ENCODE results near the gene KCNJ2.

KCNJ2 gene

DNA sequence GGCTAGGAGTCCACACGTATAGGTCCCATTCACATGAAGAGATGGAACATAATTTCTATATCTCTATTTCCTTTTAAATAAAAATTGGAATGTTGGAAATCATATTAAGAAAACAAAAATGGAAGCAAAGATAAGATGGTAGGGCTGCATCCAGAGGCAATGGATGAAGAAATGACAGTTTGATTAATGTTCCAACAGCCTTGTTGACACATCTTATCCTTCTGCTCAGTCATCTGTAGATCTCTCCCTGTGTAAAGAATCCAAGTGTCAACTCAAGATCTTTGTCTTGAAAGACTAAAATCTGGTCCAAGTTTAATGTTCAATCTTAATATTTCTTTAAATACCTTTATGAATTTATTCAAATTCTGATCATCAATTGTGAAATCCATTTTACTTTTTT, 7.8 kb upstream of the KCNJ2 start:
- DNase-seq, result no peak

DNA sequence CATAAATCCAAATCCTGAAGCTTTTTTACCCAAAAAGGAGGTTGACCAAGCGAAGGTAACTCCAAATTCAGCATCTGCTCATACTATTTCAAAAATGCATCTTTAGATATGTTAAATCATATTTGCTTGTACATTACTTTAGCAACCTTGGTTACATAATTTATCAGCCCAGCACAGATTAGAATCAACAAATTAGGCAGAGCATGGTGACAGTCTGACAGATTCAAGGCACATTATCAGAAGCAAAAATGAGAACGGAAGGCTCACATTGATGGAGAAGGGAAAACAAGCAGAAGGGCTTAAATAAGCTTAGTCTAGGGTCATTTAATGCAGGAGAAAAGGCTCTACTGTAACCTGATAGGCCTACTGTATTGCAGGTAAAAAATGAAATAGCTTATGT, 3.9 kb upstream of the KCNJ2 start:
- no peak for DNase-seq

DNA sequence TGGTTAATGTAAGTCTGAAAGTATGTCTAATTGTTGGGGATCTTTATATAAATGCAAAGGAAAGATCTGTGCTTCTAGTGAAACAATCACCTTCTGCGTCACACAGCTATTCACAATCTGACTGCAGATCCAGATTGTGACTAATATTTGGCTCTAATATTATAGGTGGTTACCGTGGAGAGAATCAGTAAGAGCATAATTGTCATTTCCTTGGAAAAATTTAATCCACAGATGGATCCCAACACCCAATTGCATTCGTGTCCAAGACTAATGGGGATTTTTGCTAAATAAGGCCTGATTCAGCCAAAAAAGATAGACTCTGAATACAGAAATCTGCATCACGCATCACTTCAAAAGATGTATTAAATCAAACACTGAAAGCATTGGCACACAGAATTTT, 2.7 kb upstream of the KCNJ2 start:
- DNase-seq, result no peak

DNA sequence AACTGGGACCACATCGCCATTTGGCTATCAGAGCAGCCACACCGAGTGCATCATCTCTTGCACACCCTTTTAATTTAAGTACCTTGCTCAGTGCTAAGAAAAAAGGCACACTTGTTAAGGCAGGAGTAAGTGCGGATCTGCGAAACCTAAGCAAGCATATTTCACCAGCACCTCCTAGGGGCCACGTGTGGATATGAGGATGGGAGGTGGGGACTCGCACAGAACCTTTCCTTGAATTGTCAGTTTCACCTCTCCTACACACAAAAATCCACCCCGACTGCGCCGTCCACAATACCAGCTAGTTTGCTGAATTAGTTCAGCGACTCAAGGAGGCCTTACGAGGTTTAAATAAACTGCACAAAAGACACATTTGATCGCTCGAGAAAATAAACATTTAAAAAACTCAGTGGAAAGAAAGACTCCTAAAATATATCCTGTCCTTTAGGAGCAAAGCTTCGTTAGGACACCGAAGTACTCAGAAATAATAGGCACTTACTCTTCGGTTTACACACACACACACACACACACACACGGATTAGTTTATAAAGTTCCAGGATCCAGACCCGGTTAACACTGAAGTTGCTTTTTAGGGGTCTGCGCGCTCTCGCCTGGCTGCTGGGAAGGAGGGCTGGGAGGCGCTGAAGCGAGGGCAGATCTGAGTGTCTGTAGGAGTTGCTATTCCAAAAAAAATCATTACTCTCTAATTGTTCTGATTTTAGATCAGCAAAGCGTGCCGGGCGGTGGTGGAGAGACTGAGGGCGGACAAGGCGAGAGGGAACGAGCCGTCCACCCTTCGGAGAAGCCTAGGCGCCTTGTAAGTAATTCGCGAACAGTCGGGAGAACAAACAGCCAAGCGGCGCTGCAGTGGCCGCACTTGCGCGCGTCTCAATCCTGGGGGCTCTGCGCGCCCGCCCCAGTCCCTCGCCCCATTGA, 1.0 kb upstream of the KCNJ2 start:
- DNase-seq, result no peak

DNA sequence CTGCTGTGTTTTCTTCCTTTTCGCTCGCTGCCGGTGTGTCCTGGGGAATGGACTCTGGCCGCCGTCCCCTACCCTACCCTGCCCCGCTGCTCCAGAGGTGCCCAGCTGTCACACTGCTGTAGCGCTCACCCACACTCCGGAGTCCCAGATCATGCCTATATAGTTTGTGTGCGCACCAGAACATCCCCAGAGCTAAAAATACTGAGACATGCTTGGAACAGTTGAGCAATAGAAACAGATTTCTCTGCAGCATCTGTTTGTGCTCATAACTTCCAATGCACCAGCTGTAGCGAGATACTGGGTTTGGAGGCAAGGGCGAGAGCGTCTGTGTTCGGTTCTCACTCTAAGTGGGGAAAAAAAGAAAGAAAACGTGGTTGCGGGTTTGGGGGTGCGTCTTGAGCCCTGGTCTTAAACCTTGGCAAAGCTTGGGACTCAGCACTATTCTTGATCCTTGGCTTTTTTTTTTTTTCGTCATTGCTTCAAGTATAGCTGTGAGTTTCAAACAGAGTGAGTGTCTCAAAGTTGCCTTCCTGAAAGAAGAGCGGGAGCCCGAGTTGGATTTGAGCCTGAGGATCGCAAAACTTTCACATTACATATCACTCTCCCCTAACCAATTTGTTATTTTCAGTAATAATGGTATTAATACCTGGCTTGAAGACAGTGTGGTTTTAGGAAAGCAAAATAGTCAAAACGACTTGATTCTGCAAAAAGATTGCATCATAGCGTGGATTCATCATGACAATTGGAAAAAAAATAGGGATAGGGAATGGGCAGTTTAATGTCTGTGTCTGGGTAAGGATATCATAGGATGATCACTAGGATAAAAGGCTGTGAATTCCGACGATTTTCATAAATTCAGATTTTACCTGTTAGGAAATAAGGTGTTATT, 621 bp downstream of the KCNJ2 start:
- no peak for DNase-seq

DNA sequence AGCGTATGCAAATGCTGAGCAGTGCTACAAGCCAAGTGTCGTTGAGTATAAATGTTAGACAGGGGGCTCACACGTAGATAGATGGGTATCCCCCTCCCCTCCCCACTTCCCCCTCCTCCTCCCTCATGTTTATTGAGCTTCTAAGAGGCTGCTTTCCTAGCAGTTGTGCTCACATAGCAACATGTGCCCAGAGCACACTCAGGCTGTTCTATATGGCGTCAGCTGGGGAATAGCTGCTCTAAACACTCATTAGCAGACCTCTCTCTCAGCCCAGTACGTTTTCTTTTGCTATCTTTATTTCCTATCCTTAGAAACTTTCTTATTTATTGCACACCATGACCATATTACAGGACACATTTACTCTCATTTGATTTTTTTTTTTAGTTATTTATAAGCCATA, 1.8 kb downstream of the KCNJ2 start:
- no peak for DNase-seq

DNA sequence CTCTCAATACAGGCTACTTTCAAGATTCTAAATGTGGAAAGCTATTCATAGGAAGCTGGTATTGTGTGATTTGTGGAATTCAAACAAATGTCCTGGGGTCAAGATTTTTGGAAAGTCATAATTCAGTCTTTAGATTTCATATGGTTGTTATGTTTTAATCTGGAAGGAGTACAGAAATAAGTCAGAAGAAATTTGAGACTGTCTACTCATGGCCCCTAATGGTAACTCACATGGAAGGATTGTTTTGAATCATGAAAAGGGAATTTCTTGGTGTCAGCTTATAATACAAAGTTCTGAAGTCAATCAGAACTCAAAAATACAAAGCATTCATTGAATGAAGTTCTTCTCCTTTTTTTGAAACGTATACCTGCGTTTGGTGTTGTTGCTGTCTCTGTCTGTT, 3.1 kb downstream of the KCNJ2 start:
- no peak for DNase-seq

DNA sequence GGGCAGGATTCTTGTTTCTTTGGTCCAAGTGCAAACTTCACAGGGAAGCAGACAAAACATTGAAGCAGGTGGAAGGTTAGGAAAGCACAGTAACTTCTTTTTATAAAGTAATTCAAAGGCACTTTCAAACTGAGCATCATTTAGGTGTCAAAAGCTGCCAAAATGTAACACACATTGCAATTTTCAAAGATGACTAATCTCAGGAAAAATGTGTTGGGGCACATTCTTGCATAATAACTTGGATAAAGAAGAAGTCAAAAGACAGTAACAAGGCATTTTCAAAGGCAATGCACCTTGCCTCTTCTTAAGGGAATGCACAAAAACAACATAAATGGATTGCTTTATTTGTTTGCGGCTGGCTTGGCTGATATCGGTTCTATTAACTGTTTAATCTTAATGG, 3.6 kb downstream of the KCNJ2 start:
- DNase-seq, result no peak

DNA sequence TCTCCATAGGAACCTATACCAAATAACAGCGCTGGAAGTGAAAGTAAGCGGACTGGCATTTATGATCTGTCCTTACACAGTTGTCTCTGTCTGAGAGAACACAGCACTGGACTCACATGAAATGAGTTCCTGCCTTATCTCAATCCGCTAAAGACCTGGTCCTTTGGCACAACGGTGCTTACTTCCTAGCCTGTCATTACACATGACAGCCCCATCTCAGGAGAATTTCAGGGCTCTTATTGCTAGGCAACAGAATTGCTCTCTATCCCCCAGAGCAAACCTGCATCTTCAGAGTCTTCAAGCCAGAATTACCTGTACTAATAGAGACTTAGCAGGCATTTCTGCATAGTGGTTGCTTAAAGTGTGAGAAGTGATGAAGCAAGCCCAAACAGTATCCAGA, 4.3 kb downstream of the KCNJ2 start:
- no peak for DNase-seq

DNA sequence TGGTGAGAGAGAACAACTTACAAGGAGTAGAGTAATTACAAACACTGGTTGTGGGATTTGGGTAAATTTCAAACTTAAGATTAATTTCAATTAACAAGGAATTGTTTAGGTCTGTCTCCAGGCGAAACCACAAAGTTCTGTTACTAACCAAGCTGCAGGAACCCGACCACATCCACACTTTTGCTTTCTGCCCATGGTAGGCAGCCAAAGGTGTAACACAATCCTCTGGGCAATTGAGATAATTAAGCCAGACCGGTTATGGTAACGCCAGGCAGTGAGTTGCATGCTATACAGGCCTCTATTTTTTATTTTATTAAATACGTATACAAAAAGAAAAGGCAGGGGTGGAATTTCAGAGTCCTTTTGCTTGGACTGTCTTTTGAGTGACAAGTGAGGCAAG, 12.0 kb downstream of the KCNJ2 start:
- no peak for DNase-seq

DNA sequence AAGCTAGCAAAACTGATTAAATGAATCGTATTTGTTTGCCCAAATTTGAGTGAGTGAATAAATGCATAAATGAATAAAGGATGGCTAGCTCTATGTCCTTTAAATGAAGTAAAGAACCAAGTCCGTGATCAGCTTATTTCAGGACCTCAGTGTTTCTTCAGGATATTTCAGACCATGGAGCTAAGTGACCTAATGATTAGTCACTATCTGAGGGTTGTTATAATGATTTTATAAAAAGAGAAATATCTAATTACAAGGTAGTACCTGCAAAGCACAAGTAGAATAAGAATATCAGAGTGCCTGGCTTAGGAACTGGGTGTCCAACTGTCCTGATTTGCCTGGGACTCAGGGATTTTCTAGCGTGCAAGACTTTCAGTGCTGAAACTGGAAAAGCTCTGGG, 12.5 kb downstream of the KCNJ2 start:
- no peak for DNase-seq

DNA sequence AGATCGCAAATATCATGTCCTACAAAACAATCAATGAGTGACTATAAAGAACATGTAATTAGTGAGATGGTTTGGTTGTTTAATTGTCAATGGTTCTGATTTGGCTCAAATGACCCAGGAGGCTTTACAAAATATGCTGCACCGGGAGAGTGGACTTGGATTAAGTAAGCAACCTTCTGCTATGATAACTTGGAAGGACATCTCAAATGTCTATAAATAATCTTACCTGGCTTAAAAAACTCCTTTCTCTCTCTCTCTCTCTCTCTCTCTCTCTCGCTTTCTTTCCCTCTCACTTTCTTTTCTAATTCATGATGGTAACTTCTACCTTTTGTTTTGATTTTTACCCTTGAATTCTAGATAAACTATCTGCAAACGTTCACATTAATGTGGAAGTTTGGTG, 14.2 kb downstream of the KCNJ2 start:
- DNase-seq, result no peak

DNA sequence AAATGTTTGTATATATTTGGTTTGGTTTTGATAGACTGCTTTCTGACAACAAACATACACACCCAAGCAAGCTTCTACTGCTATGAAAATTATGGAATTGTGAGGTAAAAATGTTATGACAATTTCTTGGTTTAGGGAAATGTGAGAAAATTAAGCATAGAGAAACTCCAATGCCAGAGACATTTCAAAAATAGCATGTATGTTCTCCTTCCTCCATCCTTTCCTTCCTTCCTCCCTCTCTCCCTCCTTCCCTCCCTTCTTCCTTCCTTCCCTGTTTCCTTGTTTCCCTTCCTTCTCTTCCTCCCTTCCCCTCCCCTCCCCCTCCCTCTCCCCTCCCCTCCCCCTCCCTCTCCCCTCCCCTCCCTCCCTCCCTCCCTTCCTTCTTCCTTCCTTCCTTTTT, 14.9 kb downstream of the KCNJ2 start:
- no peak for DNase-seq

DNA sequence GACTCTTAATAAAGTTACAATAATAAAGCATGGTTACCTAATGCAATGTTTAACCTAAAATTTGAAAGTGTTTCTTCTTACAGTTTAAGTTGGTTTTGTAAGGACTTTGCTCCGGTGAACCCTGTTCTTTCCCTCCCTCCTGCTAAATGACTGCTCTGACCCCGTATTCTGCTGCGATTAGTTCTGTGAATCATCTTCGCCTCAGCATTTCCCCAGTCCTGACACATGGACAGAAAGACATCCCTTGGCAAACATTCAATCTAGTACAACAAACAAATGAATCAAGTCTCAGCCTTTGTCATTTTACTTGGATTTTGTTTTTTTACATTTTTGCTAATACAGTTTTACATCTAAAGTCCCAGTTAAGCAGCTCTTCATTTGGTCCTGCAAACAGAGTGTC, 15.4 kb downstream of the KCNJ2 start:
- DNase-seq, result no peak

DNA sequence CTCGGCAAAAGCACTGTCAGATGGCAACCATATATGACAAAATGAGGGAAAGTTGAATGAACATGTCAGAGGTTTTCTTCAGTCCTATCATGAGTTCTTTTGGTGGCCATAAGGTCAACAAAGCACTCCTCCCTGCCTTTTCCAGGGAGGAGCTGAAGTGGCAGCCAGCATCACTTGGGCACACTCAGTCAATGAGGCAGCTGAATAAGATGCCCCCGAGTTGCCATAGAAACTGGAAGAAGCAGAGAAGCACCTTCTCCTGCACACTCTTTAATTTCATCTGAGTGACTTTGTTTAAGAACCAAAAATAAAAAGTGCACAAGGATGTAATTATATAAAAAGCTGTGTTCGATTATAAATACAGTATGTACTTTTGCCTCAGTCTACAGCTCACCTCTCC, 16.0 kb downstream of the KCNJ2 start:
- DNase-seq, result no peak

DNA sequence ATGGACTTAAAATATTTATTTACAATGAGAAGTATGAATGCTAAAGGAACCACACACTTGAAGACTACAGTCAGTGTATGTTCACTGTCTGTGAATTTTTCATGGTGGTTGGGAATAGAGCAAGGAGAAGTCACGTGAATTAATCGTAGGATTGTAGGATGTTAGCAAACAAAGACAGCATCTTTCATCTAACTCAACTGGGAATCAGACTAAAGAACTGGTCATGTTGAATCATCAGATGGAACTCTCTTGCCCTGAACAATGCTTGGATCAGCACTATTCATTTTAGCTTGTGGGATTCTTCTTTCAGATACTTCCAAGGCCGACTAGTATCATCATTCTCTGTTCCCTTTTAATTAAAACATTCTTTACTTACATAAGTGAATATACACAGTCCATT, 18.1 kb downstream of the KCNJ2 start:
- DNase-seq, result no peak

DNA sequence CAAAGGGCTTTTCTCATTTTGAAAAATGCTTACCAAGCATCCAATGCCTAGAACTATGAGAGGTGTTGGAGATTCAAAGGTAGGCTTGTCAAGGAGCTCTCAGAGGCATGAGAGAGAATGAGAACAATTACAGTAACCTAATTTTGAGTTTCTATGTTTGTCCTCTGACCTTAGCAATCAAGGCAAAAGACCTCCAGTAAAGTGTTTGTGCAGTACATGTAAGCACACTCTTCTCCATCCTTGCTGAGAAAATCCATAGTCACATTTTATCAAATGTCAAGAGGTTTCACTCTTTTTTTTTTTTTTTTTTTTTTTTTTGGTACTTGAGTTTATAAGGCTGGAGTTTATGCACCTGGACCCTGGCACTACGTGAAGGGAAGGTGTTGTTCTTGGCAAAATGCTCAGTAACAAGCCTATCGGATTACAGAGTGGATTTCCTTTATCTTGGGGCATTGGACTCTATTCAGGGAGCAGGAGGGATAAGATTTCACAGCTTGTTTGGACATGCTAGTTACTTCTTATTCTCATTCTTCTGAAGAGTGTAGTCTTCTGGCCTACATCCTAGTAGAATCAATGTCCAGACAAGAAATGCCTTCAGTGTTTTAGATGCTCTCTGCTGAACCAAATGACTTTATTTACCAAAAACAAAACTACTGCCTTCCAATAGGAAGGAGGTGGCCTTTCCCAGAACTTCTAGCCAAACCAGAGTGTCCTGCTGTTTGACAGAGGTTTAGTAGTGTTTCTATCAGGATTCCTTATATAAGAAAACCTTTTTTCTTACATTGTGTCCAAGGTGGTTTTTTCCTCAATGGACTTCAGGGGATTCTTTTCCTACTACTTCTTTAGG, 21.9 kb downstream of the KCNJ2 start:
- no peak for DNase-seq

DNA sequence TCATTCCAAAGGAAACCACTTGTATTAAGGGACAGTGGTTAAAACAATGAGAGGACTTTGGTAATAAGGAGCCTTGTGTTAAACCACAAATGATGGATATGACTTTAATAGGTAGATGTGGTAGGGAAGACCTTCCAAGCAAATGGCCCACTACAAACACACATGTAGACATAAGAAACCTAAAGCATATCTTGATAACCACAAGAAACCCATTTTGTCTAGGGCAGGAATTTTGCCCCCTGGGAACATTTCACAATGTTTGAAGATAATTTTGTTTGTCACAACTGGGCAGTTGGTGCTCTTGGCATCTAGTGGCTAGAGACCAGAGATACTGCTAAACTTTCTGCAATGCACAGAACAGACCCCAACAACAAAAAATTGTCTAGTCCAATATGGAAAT, 25.8 kb downstream of the KCNJ2 start:
- DNase-seq, result no peak

DNA sequence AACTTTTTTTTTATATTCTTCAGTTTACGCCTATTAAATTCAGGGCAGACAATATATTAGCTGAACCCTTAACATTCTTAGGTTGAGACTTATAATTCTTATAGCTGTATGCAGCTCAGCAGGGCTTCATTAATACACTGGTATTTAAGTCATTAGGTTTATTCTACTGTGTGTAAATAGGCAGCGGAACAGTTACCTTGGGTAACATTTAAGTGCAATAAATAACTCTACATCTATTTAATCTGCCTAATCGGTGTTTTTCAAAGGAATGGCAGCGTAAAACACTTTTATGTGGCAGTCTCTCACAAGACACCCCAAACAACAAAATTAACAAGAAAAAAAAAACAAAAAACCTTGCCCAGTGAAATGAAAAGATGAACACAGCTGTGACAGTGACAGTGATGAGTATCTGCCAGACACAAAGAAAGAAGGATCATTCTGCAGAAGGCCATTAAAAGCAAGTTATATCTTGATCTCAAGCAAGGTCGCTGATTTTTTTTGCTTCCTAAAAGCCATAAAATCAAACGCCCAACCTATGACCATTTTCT, 32.6 kb downstream of the KCNJ2 start:
- no peak for DNase-seq

DNA sequence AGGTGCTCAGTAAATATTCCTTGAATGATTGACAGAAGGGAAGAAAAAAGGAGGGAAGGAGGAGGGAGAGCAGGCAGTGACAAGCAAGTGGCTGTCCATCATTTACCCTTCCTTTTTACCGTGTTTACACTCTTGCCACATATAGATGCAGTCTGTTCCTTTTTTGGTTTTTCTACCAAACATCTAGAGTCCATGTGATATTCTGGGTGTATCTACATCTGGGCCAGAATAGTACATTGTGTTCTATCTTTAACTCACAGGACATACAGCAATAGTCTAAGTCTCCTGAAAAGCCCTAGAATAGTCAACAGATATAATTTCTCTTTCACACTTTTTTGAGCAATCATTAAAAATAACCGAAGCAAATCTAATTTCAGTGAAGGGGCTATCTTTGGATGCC, 33.5 kb downstream of the KCNJ2 start:
- no peak for DNase-seq

DNA sequence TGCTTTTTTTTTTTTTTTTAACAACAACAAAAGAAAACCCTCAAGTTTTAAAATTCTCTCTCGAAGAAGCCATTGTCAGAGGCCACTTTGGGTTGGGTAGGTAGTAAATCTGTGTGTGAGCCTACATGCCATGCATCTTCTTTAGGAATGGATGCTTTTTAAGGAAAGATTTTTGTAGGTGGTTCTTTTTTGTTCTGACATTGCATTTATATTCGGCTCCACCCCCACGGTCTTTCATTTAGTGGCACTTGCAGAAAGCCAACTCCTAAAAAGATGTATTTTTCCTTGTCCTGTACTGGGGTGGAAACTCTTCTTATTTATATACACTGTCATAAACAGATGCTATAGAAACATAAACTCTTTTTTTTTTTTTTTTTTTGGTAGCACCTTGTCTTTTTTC, 35.1 kb downstream of the KCNJ2 start:
- DNase-seq, result no peak

DNA sequence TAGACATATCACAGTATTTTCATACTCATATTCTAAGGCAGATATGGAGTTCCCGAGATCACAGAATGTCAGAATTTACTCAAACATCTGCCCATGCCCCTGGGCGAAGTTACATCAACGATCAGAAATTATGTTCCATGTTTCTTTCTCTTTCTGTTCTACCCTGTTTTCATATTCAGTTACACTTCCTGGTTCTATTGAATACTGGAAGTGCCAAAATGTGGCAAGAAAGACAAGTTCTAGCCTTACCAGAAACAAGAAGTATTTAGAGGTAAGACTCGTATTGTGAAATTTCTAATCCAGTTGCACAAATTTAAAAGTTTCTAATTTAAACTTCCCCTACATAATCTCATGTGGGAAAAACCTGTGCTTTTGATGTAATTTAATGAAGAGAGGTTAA, 36.1 kb downstream of the KCNJ2 start:
- peak; percentile 3 for DNase-seq

All from CD4-positive, alpha-beta T cell treated with Interleukin-12 subunit alpha and Interleukin-12 subunit beta, for 1 hour (primary cell).